HG02884 (cell line): ENCODE data around the gene LTA.

Source experiments
- ATAC-seq: cut with Tn5 transposase; IDR thresholded peaks from one replicate; pipeline ENCODE4 v1.9.1; 2021; ENCODE audit warnings: mild to moderate bottlenecking, moderate library complexity; ENCODE audit not compliant: unreplicated experiment

Gene LTA

GRCh38 chr6:31621991-31622390 lies 49.9 kb downstream of the LTA start:
- ATAC-seq, result no peak

- no peak for ATAC-seq
These were observed 50.6 kb downstream of the LTA start for GRCh38 chr6:31622684-31623091.
